GM23338 (cell line): ENCODE results near the gene FBLIM1. TPM values are rescaled to one million over a fixed set of nuclear protein-coding genes. Genes with fewer than 3 reads are reported as not detected.

Source experiments
- ATAC-seq: fragments of 200-7000 bp; cut with Tn5 transposase; 3 replicates; pipeline ENCODE4 v1.9.1; 2020
- DNase-seq: peaks from one replicate; pipeline ENCODE4 v3.0.0-alpha.2; 2015; ENCODE audit warnings: low spot score
- H2AFZ ChIP-seq: fragments of 200-600 bp; sonication (generic); 2 replicates; pipeline ENCODE4 v1.8.0; 2016; ENCODE audit warnings: antibody characterized with exemption, mild to moderate bottlenecking, moderate library complexity
- H3F3A ChIP-seq: fragments of 200-600 bp; sonication (generic); replicated peaks from 2 replicates; pipeline ENCODE4 v1.8.0; 2017; ENCODE audit warnings: antibody characterized with exemption, mixed run types, low read depth
- H3K27ac ChIP-seq: fragments of 200-600 bp; sonication (generic); 2 replicates; pipeline ENCODE4 v1.6.1; 2016; ENCODE audit warnings: low read depth
- H3K27me3 ChIP-seq: fragments of 200-600 bp; sonication (generic); 2 replicates; pipeline ENCODE4 v1.8.0; 2016; ENCODE audit warnings: mild to moderate bottlenecking, mixed run types, moderate library complexity; ENCODE audit not compliant: insufficient read depth
- H3K36me3 ChIP-seq: fragments of 200-600 bp; sonication (generic); 2 replicates; pipeline ENCODE4 v1.8.0; 2016; ENCODE audit warnings: mild to moderate bottlenecking; ENCODE audit not compliant: insufficient read depth
- H3K4me1 ChIP-seq: fragments of 200-600 bp; sonication (generic); 2 replicates; pipeline ENCODE4 v1.8.0; 2016; ENCODE audit warnings: mild to moderate bottlenecking, moderate library complexity; ENCODE audit not compliant: insufficient read depth
- H3K4me2 ChIP-seq: fragments of 200-600 bp; sonication (generic); 2 replicates; pipeline ENCODE4 v1.7.1; 2017; ENCODE audit warnings: mixed run types
- H3K4me3 ChIP-seq: fragments of 200-600 bp; sonication (generic); 2 replicates; pipeline ENCODE4 v1.6.1; 2016; ENCODE audit warnings: mixed run types
- H3K79me2 ChIP-seq: fragments of 200-600 bp; sonication (generic); replicated peaks from 2 replicates; pipeline ENCODE4 v1.8.0; 2017; ENCODE audit warnings: mild to moderate bottlenecking; ENCODE audit not compliant: insufficient read depth
- H3K9me2 ChIP-seq: fragments of 200-600 bp; sonication (generic); 2 replicates; pipeline ENCODE4 v1.8.0; 2017; ENCODE audit not compliant: insufficient read depth
- H4K20me1 ChIP-seq: fragments of 200-600 bp; sonication (generic); replicated peaks from 2 replicates; pipeline ENCODE4 v1.8.0; 2017; ENCODE audit warnings: mild to moderate bottlenecking; ENCODE audit not compliant: insufficient read depth
- H3K27ac Mint-ChIP-seq: 2 replicates; pipeline ENCODE4 v1.8.0; 2020; ENCODE audit warnings: inconsistent platforms, mild to moderate bottlenecking, moderate library complexity, mixed read lengths
- H3K27me3 Mint-ChIP-seq: 3 replicates; pipeline ENCODE4 v1.8.0; 2022; ENCODE audit warnings: low read depth, mild to moderate bottlenecking, moderate library complexity, mixed read lengths, inconsistent platforms; ENCODE audit not compliant: insufficient read depth, poor library complexity
- H3K36me3 Mint-ChIP-seq: 3 replicates; pipeline ENCODE4 v1.8.0; 2021; ENCODE audit warnings: low read depth, mild to moderate bottlenecking, inconsistent platforms, moderate library complexity, mixed read lengths
- H3K4me1 Mint-ChIP-seq: 3 replicates; pipeline ENCODE4 v1.8.0; 2020; ENCODE audit warnings: mild to moderate bottlenecking, inconsistent platforms, mixed read lengths
- H3K4me3 Mint-ChIP-seq: 3 replicates; pipeline ENCODE4 v1.8.0; 2021; ENCODE audit warnings: moderate library complexity, mild to moderate bottlenecking, inconsistent platforms, mixed read lengths
- H3K9me3 Mint-ChIP-seq: 3 replicates; pipeline ENCODE4 v1.8.0; 2020; ENCODE audit warnings: moderate library complexity, mild to moderate bottlenecking, inconsistent platforms, mixed read lengths
- CREB1 ChIP-seq: fragments of 250-450 bp; sonication (Bioruptor Pico); IDR thresholded peaks from 2 replicates; pipeline ENCODE4 v1.5.0; 2020; ENCODE audit warnings: low read depth, mild to moderate bottlenecking, moderate library complexity
- CTCF ChIP-seq, 2 experiments: fragments of 200-600 bp in 1 of 2; sonication (generic) in 1 of 2; conservative IDR thresholded peaks; 2 replicates each; pipeline versions ENCODE4 v1.5.1 to v1.6.1; 2016 to 2017; ENCODE audit warnings: antibody characterized with exemption in 2 of 2, low read depth in 2 of 2, mild to moderate bottlenecking in 2 of 2, moderate library complexity in 1 of 2
- ETS1 ChIP-seq: IDR thresholded peaks from 2 replicates; pipeline ENCODE4 v1.6.1; 2016; ENCODE audit warnings: antibody characterized with exemption
- EZH2 ChIP-seq: fragments of 200-600 bp; sonication (generic); IDR thresholded peaks from one replicate; pipeline ENCODE4 v1.8.0; 2017; ENCODE audit warnings: antibody characterized with exemption, mild to moderate bottlenecking, low read depth; ENCODE audit not compliant: unreplicated experiment
- EZH2phosphoT487 ChIP-seq: fragments of 200-600 bp; sonication (generic); IDR thresholded peaks from one replicate; pipeline ENCODE4 v1.8.1; 2018; ENCODE audit warnings: antibody characterized with exemption; ENCODE audit not compliant: unreplicated experiment
- JUNB ChIP-seq: IDR thresholded peaks from one replicate; pipeline ENCODE4 v1.6.1; 2016; ENCODE audit warnings: antibody characterized with exemption; ENCODE audit not compliant: unreplicated experiment
- NANOG ChIP-seq: IDR thresholded peaks from 2 replicates; pipeline ENCODE4 v1.6.1; 2016; ENCODE audit warnings: antibody characterized with exemption, borderline replicate concordance
- POLR2AphosphoS5 ChIP-seq: IDR thresholded peaks from 2 replicates; pipeline ENCODE4 v1.6.1; 2016; ENCODE audit warnings: antibody characterized with exemption, low read depth
- REST ChIP-seq: IDR thresholded peaks from one replicate; pipeline ENCODE4 v1.6.1; 2018; ENCODE audit warnings: antibody characterized with exemption; ENCODE audit not compliant: unreplicated experiment
- STAT1 ChIP-seq: IDR thresholded peaks from one replicate; pipeline ENCODE4 v1.6.1; 2016; ENCODE audit warnings: antibody characterized with exemption; ENCODE audit not compliant: unreplicated experiment
- ZNF114 ChIP-seq: fragments of 250-450 bp; sonication (Bioruptor Pico); IDR thresholded peaks from 2 replicates; pipeline ENCODE4 v1.5.0; 2020; ENCODE audit warnings: mild to moderate bottlenecking, moderate library complexity
- ZNF331 ChIP-seq: fragments of 250-450 bp; sonication (Bioruptor Pico); IDR thresholded peaks from 2 replicates; pipeline ENCODE4 v1.5.0; 2020; ENCODE audit warnings: low read depth, mild to moderate bottlenecking, moderate library complexity
- ZNF462 ChIP-seq: fragments of 250-450 bp; sonication (Bioruptor Pico); IDR thresholded peaks from 2 replicates; pipeline ENCODE4 v1.5.0; 2020; ENCODE audit warnings: mild to moderate bottlenecking, moderate library complexity
- polyA plus RNA-seq: library from polyadenylated mRNA; unstranded; fragments of >200 nt; fragmentation: Nextera tagmentation; extraction: Ambion mirVana; gene quantifications from 2 replicates; pipeline ENCODE4 v1.2.1, GENCODE V29; 2016
- total RNA-seq: library from RNA; depleted of rRNA; stranded (reverse); fragments of >200 nt; shearing (Covaris generic); gene quantifications from 2 replicates; pipeline ENCODE4 v1.2.3, GENCODE V29; 2014

FBLIM1 gene
- total and polyA plus RNA-seq, 2 experiments from 2014 or later = 41.7 to 81.7 TPM

GRCh38 chr1:15726508-15726907 lies 32.1 kb upstream of the FBLIM1 start:
- H3K4me3 Mint-ChIP-seq = no peak overlapping the region
- DNase-seq (no peak), ATAC-seq (no peak)
- Histone ChIP-seq H3K27me3 (no peaks in the 10 kb centered on the region), H3K36me3 (no peaks in the 10 kb centered on the region; the same call in 1 of the 2 replicates), H3K9me2 (no peaks in the 10 kb centered on the region), H3K79me2 (no peaks in the 10 kb centered on the region), H3K27ac (no peak overlapping the region), H2AFZ (no peak overlapping the region), H4K20me1 (no peaks in the 10 kb centered on the region; the same call in none of the 2 replicates), H3F3A (no peaks in the 10 kb centered on the region), H3K4me3 (no peak overlapping the region), H3K4me2 (no peak overlapping the region), H3K4me1 (no peaks in the 10 kb centered on the region)
- TF ChIP-seq ETS1 = no peak
- no peak for TF ChIP-seq POLR2AphosphoS5
- no peak for TF ChIP-seq ZNF462
- TF ChIP-seq ZNF114 (CRISPR knock-in tag) = no peak
- TF ChIP-seq EZH2phosphoT487 = no peak
- TF ChIP-seq REST = no peak
- TF ChIP-seq STAT1 = no peak
- TF ChIP-seq CTCF (conservative IDR thresholded peaks at IDR 0.05; ENCODE audit: low read depth in 2 of 2) = no peak
- TF ChIP-seq EZH2 = no peak
- TF ChIP-seq NANOG = no peak
- no peak for TF ChIP-seq CREB1
- no peak for TF ChIP-seq JUNB
- TF ChIP-seq ZNF331 (CRISPR knock-in tag) = no peak
- H3K9me3 Mint-ChIP-seq = no peaks in the 10 kb centered on the region
- H3K27ac Mint-ChIP-seq = no peak overlapping the region
- peaks cover 26% of the 10 kb centered on the region for H3K36me3 Mint-ChIP-seq
- H3K27me3 Mint-ChIP-seq = peaks cover 8% of the 10 kb centered on the region
- no peaks in the 10 kb centered on the region for H3K4me1 Mint-ChIP-seq
